ENCODE measurements around the gene FUT7. TPM values are rescaled to one million over a fixed set of nuclear protein-coding genes. Genes with fewer than 3 reads are reported as not detected.

FUT7 gene
- total and polyA plus RNA-seq, 2 of the 8 experiments (the other 6 are each of a cell fraction or from before 2014, with no cell fraction given), result not detected

DNA sequence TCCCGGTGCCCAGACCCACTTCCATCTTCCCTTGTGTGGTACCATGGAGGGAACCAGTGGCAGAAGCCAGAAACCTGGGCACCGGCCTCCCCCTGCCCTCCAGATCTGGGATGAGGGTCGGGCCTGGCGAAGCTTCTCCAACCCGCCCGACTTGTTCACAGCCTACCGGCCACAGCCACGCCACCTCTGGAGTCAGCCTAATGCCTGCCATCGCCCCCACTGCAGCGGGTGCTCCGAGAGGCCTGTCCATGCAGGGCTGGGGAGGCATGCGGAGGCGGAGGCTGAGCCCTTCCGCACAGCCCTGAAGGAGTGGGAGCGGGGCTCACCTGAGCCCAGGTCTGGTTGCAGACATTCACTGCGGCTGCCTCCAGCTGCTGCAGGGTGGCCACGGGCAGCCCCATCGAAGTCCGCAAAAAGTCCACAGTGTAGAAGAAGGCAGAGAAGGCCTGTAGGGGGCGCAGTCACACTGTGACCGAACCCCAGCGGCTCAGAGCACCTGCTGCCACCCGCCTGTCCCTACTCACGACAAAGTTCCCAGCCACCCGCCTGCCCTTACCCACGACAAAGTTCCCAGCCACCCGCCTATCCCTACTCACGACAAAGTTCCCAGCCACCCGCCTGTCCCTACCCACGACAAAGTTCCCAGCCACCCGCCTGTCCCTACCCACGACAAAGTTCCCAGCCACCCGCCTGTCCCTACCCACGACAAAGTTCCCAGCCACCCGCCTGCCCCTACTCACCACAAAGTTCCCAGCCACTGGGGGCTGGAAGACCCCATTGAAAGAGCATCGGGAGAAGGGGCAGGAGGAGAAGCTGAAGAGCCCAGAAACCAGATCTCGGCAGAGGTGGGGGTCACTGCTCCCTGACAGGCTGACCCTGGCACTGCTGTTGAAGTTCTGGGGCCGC is 17.9 kb upstream of the FUT7 start (continued):
- TF ChIP-seq RFX5 (IDR thresholded peaks at IDR 0.05; ENCODE audit: borderline replicate concordance, low read depth, low read length) (no peak), EGR1 (IDR thresholded peaks at IDR 0.05; ENCODE audit: borderline replicate concordance, low read depth, low read length) (no peak), GTF2F1 (IDR thresholded peaks at IDR 0.05; ENCODE audit: borderline replicate concordance, low read depth, low read length) (no peak), POLR2AphosphoS5 (IDR thresholded peaks at IDR 0.05; ENCODE audit: low read depth, low read length) (no peak), ASH2L (IDR thresholded peaks at IDR 0.05; ENCODE audit: low read length) (no peak), TBP (IDR thresholded peaks at IDR 0.05; ENCODE audit: low read depth, low read length) (no peak)
- TF ChIP-seq, protein P1, sequence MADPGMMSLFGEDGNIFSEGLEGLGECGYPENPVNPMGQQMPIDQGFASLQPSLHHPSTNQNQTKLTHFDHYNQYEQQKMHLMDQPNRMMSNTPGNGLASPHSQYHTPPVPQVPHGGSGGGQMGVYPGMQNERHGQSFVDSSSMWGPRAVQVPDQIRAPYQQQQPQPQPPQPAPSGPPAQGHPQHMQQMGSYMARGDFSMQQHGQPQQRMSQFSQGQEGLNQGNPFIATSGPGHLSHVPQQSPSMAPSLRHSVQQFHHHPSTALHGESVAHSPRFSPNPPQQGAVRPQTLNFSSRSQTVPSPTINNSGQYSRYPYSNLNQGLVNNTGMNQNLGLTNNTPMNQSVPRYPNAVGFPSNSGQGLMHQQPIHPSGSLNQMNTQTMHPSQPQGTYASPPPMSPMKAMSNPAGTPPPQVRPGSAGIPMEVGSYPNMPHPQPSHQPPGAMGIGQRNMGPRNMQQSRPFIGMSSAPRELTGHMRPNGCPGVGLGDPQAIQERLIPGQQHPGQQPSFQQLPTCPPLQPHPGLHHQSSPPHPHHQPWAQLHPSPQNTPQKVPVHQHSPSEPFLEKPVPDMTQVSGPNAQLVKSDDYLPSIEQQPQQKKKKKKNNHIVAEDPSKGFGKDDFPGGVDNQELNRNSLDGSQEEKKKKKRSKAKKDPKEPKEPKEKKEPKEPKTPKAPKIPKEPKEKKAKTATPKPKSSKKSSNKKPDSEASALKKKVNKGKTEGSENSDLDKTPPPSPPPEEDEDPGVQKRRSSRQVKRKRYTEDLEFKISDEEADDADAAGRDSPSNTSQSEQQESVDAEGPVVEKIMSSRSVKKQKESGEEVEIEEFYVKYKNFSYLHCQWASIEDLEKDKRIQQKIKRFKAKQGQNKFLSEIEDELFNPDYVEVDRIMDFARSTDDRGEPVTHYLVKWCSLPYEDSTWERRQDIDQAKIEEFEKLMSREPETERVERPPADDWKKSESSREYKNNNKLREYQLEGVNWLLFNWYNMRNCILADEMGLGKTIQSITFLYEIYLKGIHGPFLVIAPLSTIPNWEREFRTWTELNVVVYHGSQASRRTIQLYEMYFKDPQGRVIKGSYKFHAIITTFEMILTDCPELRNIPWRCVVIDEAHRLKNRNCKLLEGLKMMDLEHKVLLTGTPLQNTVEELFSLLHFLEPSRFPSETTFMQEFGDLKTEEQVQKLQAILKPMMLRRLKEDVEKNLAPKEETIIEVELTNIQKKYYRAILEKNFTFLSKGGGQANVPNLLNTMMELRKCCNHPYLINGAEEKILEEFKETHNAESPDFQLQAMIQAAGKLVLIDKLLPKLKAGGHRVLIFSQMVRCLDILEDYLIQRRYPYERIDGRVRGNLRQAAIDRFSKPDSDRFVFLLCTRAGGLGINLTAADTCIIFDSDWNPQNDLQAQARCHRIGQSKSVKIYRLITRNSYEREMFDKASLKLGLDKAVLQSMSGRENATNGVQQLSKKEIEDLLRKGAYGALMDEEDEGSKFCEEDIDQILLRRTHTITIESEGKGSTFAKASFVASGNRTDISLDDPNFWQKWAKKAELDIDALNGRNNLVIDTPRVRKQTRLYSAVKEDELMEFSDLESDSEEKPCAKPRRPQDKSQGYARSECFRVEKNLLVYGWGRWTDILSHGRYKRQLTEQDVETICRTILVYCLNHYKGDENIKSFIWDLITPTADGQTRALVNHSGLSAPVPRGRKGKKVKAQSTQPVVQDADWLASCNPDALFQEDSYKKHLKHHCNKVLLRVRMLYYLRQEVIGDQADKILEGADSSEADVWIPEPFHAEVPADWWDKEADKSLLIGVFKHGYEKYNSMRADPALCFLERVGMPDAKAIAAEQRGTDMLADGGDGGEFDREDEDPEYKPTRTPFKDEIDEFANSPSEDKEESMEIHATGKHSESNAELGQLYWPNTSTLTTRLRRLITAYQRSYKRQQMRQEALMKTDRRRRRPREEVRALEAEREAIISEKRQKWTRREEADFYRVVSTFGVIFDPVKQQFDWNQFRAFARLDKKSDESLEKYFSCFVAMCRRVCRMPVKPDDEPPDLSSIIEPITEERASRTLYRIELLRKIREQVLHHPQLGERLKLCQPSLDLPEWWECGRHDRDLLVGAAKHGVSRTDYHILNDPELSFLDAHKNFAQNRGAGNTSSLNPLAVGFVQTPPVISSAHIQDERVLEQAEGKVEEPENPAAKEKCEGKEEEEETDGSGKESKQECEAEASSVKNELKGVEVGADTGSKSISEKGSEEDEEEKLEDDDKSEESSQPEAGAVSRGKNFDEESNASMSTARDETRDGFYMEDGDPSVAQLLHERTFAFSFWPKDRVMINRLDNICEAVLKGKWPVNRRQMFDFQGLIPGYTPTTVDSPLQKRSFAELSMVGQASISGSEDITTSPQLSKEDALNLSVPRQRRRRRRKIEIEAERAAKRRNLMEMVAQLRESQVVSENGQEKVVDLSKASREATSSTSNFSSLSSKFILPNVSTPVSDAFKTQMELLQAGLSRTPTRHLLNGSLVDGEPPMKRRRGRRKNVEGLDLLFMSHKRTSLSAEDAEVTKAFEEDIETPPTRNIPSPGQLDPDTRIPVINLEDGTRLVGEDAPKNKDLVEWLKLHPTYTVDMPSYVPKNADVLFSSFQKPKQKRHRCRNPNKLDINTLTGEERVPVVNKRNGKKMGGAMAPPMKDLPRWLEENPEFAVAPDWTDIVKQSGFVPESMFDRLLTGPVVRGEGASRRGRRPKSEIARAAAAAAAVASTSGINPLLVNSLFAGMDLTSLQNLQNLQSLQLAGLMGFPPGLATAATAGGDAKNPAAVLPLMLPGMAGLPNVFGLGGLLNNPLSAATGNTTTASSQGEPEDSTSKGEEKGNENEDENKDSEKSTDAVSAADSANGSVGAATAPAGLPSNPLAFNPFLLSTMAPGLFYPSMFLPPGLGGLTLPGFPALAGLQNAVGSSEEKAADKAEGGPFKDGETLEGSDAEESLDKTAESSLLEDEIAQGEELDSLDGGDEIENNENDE (IDR thresholded peaks at IDR 0.05; ENCODE audit: insufficient replicate concordance, low read length), result no peak
- TF ChIP-seq, protein P2, sequence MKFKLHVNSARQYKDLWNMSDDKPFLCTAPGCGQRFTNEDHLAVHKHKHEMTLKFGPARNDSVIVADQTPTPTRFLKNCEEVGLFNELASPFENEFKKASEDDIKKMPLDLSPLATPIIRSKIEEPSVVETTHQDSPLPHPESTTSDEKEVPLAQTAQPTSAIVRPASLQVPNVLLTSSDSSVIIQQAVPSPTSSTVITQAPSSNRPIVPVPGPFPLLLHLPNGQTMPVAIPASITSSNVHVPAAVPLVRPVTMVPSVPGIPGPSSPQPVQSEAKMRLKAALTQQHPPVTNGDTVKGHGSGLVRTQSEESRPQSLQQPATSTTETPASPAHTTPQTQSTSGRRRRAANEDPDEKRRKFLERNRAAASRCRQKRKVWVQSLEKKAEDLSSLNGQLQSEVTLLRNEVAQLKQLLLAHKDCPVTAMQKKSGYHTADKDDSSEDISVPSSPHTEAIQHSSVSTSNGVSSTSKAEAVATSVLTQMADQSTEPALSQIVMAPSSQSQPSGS (IDR thresholded peaks at IDR 0.05; ENCODE audit: low read length), result no peak
